ENCODE data around the gene DLG2.

GRCh38 chr11:85133636-85134035 lies 493.5 kb downstream of the DLG2 start:
- no peak for TF ChIP-seq POLR2A (IDR thresholded peaks at IDR 0.05)
- TF ChIP-seq CTCF (IDR thresholded peaks at IDR 0.05) = no peak

All from uterus (tissue), 2 donors.